ENCODE measurements around the gene CST6. TPM values are rescaled to one million over a fixed set of nuclear protein-coding genes. Genes with fewer than 3 reads are reported as not detected.

CST6 gene
- total and polyA plus RNA-seq, 2 of the 13 experiments (the other 11 are each of a cell fraction or from before 2014, with no cell fraction given): not detected

DNA sequence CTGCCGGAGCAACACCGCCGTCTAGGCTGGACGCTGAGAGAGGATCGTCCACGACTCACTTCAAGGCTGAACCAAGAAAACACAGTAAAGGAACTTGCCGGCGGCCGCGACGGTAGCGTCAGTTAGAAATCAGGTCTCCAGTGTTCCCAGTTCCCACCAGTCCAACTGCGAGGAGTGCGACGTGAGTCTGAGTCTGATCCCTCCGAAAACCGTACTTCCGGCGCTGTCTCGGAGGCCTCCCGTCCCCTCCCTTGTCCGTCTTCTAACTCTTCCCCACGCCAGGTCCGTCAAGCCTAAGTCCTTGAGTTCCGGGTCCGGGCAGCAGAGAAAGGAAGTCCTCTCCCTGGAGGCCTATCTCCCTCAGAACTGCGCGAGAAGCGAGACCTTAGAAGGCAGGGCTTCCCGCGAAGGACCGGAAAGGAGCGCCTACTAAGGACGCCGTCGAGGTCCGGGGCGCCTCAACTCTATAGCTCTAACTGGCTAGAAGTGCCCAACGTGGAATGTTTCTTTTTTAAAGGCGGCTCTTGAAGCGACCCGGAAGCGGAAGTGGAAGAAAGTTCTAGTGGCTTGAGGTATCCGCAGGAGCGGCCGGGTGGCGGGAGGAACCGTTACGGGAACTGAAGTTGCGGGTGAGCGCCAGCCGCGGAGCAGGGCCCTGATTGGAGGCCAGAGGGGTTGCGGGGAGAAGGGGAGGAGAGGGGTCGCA, 9.7 kb upstream of the CST6 start, which contains the start of the genes BANF1 and EIF1AD (continued):
- TF ChIP-seq SP2 (CRISPR knock-in tag; IDR thresholded peaks at IDR 0.05): peak; percentile 76
- TF ChIP-seq, protein P1, sequence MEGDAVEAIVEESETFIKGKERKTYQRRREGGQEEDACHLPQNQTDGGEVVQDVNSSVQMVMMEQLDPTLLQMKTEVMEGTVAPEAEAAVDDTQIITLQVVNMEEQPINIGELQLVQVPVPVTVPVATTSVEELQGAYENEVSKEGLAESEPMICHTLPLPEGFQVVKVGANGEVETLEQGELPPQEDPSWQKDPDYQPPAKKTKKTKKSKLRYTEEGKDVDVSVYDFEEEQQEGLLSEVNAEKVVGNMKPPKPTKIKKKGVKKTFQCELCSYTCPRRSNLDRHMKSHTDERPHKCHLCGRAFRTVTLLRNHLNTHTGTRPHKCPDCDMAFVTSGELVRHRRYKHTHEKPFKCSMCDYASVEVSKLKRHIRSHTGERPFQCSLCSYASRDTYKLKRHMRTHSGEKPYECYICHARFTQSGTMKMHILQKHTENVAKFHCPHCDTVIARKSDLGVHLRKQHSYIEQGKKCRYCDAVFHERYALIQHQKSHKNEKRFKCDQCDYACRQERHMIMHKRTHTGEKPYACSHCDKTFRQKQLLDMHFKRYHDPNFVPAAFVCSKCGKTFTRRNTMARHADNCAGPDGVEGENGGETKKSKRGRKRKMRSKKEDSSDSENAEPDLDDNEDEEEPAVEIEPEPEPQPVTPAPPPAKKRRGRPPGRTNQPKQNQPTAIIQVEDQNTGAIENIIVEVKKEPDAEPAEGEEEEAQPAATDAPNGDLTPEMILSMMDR (CRISPR knock-in tag; IDR thresholded peaks at IDR 0.05): peak; percentile 44; the same call in 1 of the 2 replicates
- no peak for TF ChIP-seq SOX6 (IDR thresholded peaks at IDR 0.05)
- TF ChIP-seq SOX6 (CRISPR knock-in tag; IDR thresholded peaks at IDR 0.05): peak; percentile 44; the same call in 1 of the 2 replicates
- TF ChIP-seq ZNF780A (CRISPR knock-in tag; IDR thresholded peaks at IDR 0.05): no peak
- TF ChIP-seq GZF1 (CRISPR knock-in tag; IDR thresholded peaks at IDR 0.05): no peak
- TF ChIP-seq ZNF143 (CRISPR knock-in tag; IDR thresholded peaks at IDR 0.05): peak; percentile 78
- TF ChIP-seq ZNF333 (CRISPR knock-in tag; IDR thresholded peaks at IDR 0.05; ENCODE audit: borderline replicate concordance): peak; percentile 82; the same call in 1 of the 2 replicates
- TF ChIP-seq PRMT3 (CRISPR knock-in tag; IDR thresholded peaks at IDR 0.05; ENCODE audit: borderline replicate concordance, low read depth): no peak
- TF ChIP-seq, protein P2, sequence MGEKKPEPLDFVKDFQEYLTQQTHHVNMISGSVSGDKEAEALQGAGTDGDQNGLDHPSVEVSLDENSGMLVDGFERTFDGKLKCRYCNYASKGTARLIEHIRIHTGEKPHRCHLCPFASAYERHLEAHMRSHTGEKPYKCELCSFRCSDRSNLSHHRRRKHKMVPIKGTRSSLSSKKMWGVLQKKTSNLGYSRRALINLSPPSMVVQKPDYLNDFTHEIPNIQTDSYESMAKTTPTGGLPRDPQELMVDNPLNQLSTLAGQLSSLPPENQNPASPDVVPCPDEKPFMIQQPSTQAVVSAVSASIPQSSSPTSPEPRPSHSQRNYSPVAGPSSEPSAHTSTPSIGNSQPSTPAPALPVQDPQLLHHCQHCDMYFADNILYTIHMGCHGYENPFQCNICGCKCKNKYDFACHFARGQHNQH (CRISPR knock-in tag; IDR thresholded peaks at IDR 0.05): peak; percentile 88; the same call in 1 of the 2 replicates
- TF ChIP-seq MXI1 (IDR thresholded peaks at IDR 0.05; ENCODE audit: borderline replicate concordance, low read depth, low read length): peak; percentile 68; the same call in 1 of the 3 replicates
- peak; percentile 59; the same call in 1 of the 2 replicates for TF ChIP-seq FOXJ3 (CRISPR knock-in tag; IDR thresholded peaks at IDR 0.05; ENCODE audit: borderline replicate concordance)
- peak; percentile 70; the same call in 1 of the 2 replicates for TF ChIP-seq TBX2 (CRISPR knock-in tag; IDR thresholded peaks at IDR 0.05; ENCODE audit: borderline replicate concordance)
- TF ChIP-seq, protein P3, sequence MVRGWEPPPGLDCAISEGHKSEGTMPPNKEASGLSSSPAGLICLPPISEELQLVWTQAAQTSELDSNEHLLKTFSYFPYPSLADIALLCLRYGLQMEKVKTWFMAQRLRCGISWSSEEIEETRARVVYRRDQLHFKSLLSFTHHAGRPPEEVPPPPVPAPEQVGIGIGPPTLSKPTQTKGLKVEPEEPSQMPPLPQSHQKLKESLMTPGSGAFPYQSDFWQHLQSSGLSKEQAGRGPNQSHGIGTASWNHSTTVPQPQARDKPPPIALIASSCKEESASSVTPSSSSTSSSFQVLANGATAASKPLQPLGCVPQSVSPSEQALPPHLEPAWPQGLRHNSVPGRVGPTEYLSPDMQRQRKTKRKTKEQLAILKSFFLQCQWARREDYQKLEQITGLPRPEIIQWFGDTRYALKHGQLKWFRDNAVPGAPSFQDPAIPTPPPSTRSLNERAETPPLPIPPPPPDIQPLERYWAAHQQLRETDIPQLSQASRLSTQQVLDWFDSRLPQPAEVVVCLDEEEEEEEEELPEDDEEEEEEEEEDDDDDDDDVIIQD (CRISPR knock-in tag; IDR thresholded peaks at IDR 0.05; ENCODE audit: low read depth): no peak
- TF ChIP-seq, protein P4, sequence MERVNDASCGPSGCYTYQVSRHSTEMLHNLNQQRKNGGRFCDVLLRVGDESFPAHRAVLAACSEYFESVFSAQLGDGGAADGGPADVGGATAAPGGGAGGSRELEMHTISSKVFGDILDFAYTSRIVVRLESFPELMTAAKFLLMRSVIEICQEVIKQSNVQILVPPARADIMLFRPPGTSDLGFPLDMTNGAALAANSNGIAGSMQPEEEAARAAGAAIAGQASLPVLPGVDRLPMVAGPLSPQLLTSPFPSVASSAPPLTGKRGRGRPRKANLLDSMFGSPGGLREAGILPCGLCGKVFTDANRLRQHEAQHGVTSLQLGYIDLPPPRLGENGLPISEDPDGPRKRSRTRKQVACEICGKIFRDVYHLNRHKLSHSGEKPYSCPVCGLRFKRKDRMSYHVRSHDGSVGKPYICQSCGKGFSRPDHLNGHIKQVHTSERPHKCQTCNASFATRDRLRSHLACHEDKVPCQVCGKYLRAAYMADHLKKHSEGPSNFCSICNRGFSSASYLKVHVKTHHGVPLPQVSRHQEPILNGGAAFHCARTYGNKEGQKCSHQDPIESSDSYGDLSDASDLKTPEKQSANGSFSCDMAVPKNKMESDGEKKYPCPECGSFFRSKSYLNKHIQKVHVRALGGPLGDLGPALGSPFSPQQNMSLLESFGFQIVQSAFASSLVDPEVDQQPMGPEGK (CRISPR knock-in tag; IDR thresholded peaks at IDR 0.05): peak; percentile 61; the same call in 1 of the 2 replicates
- no peak for TF ChIP-seq PHB2 (IDR thresholded peaks at IDR 0.05; ENCODE audit: partially characterized antibody)
- TF ChIP-seq ZNF251 (CRISPR knock-in tag; IDR thresholded peaks at IDR 0.05): peak; percentile 16; the same call in 1 of the 2 replicates
- TF ChIP-seq ZNF709 (CRISPR knock-in tag; IDR thresholded peaks at IDR 0.05): peak; percentile 26; the same call in 1 of the 2 replicates
- no peak for TF ChIP-seq SUZ12 (IDR thresholded peaks at IDR 0.05; ENCODE audit: low read depth, low read length)
- TF ChIP-seq, protein P5, sequence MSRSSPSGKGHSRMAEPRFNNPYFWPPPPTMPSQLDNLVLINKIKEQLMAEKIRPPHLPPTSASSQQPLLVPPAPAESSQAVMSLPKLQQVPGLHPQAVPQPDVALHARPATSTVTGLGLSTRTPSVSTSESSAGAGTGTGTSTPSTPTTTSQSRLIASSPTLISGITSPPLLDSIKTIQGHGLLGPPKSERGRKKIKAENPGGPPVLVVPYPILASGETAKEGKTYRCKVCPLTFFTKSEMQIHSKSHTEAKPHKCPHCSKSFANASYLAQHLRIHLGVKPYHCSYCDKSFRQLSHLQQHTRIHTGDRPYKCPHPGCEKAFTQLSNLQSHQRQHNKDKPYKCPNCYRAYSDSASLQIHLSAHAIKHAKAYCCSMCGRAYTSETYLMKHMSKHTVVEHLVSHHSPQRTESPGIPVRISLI (CRISPR knock-in tag; IDR thresholded peaks at IDR 0.05; ENCODE audit: borderline replicate concordance): peak; percentile 84
- no peak for TF ChIP-seq NR2F1 (CRISPR knock-in tag; IDR thresholded peaks at IDR 0.05)
- peak; percentile 68; the same call in 1 of the 2 replicates for TF ChIP-seq ZNF530 (CRISPR knock-in tag; IDR thresholded peaks at IDR 0.05; ENCODE audit: low read depth)

Data from HepG2 (cell line).